ENCODE measurements around the gene DSTN.

DSTN gene

GRCh38 chr20:17648791-17649730 lies 79.2 kb downstream of the DSTN start:
- TF ChIP-seq ZFX (IDR thresholded peaks at IDR 0.05) = no peak
- TF ChIP-seq CTCF (conservative IDR thresholded peaks at IDR 0.05) = no peak; the same call in 1 of the 2 replicates
- no peak overlapping the region for H3K27ac ChIP-seq

GRCh38 chr20:17650301-17651128 lies 80.6 kb downstream of the DSTN start:
- no peak overlapping the region for H3K27ac ChIP-seq
- TF ChIP-seq ZFX (IDR thresholded peaks at IDR 0.05) (no peak), CTCF (conservative IDR thresholded peaks at IDR 0.05) (no peak)

DNA sequence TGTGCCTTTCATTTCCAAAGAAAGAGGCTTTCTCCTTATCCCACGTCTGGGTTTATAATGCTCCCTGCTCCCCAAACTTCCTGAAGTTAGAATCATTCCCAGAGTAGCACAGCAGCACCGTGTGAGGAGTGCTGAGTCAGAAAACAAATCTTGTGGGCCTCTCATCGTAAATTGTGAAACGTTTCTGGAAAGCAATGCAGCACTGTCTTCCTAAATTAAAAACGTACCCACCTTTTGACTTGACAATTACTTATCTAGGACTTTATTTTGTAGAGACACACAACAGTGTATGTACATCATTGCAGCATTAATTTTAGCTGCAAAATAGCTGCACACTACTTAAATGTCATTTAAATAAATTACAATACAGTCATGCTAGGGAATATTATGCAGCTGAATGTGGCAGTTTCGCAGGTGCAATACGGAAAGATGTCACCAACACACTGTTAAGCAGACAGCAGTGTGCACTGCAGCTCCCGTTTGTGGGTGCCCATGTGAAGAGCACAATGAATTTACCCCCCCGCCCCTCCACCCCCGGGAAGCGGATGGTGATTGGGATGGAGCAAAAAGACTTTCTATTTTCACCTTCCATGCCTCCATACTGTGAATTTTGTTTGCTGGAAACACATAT lies 81.4 kb downstream of the DSTN start:
- no peak for TF ChIP-seq ZFX (IDR thresholded peaks at IDR 0.05)
- no peak for TF ChIP-seq CTCF (conservative IDR thresholded peaks at IDR 0.05)
- H3K27ac ChIP-seq = no peak overlapping the region

DNA sequence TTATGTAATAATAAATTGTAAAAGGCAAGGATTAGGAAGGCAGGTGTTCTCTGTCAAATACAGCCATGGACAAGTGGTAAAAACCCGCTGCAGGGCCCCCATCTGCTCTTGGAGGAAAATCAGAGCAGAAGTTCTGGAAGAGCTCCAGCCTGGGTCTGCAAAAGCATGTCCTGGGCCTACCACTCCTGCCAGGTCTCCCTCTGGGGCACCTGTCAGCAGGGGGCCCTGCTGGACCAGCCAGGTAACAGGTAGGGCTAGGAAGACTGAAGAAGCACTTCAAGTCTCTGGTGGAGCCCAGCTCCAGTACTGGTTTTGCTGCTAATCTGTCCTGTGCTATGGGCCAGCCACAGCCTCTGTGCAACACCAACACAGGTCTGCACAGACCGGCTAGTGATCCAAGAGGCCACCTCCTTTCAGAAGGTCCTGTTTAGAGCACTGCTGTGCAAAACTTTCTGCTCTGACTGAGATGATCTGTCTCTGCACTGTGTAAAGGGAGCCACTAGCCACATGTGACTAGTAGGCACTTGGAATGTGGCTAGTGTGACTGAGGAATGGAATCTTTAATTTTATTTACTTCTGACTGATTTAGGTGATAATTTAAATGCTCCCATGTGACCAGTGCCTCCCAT lies 82.0 kb downstream of the DSTN start:
- H3K27ac ChIP-seq = no peak overlapping the region
- no peak for TF ChIP-seq ZFX (IDR thresholded peaks at IDR 0.05)
- peak; percentile 28 for TF ChIP-seq CTCF (conservative IDR thresholded peaks at IDR 0.05)

GRCh38 chr20:17652411-17652810 lies 82.5 kb downstream of the DSTN start:
- H3K27ac ChIP-seq = no peak overlapping the region
- TF ChIP-seq ZFX (IDR thresholded peaks at IDR 0.05) (no peak), CTCF (conservative IDR thresholded peaks at IDR 0.05) (no peak)

GRCh38 chr20:17653835-17654648 lies 84.2 kb downstream of the DSTN start:
- no peak overlapping the region for H3K27ac ChIP-seq
- TF ChIP-seq CTCF (conservative IDR thresholded peaks at IDR 0.05) = no peak
- TF ChIP-seq ZFX (IDR thresholded peaks at IDR 0.05) = no peak
